PC-3 (cell line): ENCODE results near the gene PIGO. TPM values are rescaled to one million over a fixed set of nuclear protein-coding genes. Genes with fewer than 3 reads are reported as not detected.

Experiments used
- ATAC-seq: fragments of 200-7000 bp; cut with Tn5 transposase; 2 replicates; pipeline ENCODE4 v1.9.1; 2020; ENCODE audit warnings: mild to moderate bottlenecking, moderate library complexity
- BruUV-seq: library from RNA; stranded (reverse); fragments of 400-500 nt; replicated peaks from 2 replicates; lab custom pipeline; 2021; lab: Mats Ljungman, UMichigan
- CTCF ChIA-PET: fragments of 300-600 bp; sonication (Branson Sonifier 250); formaldehyde crosslinking; loops from one replicate; lab custom pipeline; 2022; ENCODE audit warnings: antibody characterized with exemption; lab: Charles Lee
- POLR2A ChIA-PET: fragments of 300-600 bp; sonication (Branson Sonifier 250); formaldehyde crosslinking; loops from one replicate; lab custom pipeline; 2022; ENCODE audit warnings: antibody characterized with exemption; ENCODE audit not compliant: unreplicated experiment; lab: Charles Lee
- DNase-seq: peaks from one replicate; pipeline ENCODE4 v3.0.0-alpha.2; 2015
- H2AFZ ChIP-seq: fragments of 300-600 bp; sonication (generic); 2 replicates; pipeline ENCODE4 v1.6.0; 2016; ENCODE audit warnings: antibody characterized with exemption, low read length
- H3F3A ChIP-seq: fragments of 300-600 bp; sonication (generic); one replicate; pipeline ENCODE4 v1.6.0; 2017; ENCODE audit warnings: antibody characterized with exemption, low read length, control low read depth, mild to moderate bottlenecking; ENCODE audit not compliant: unreplicated experiment
- H3K27ac ChIP-seq: fragments of 300-600 bp; sonication (generic); 2 replicates; pipeline ENCODE4 v1.5.1; 2016; ENCODE audit warnings: mild to moderate bottlenecking, low read length
- H3K27me3 ChIP-seq: fragments of 300-600 bp; sonication (generic); 2 replicates; pipeline ENCODE4 v1.6.1; 2016; ENCODE audit warnings: low read length, mixed read lengths
- H3K36me3 ChIP-seq: fragments of 300-600 bp; sonication (generic); 2 replicates; pipeline ENCODE4 v1.6.1; 2016; ENCODE audit warnings: low read depth, mixed run types, low read length, mixed read lengths
- H3K4me1 ChIP-seq: fragments of 300-600 bp; sonication (generic); 2 replicates; pipeline ENCODE4 v1.5.1; 2016; ENCODE audit warnings: low read length; ENCODE audit not compliant: insufficient read depth
- H3K4me2 ChIP-seq: fragments of 300-600 bp; sonication (generic); 2 replicates; pipeline ENCODE4 v1.6.0; 2016; ENCODE audit warnings: low read length
- H3K4me3 ChIP-seq: fragments of 300-600 bp; sonication (generic); 2 replicates; pipeline ENCODE4 v1.5.1; 2016; ENCODE audit warnings: mild to moderate bottlenecking, low read length, mixed read lengths
- H3K79me2 ChIP-seq: fragments of 300-600 bp; sonication (generic); 2 replicates; pipeline ENCODE4 v1.6.1; 2017; ENCODE audit warnings: low read length, mixed read lengths
- H3K9ac ChIP-seq: fragments of 300-600 bp; sonication (generic); 2 replicates; pipeline ENCODE4 v1.6.0; 2016; ENCODE audit warnings: mild to moderate bottlenecking, low read length
- H3K9me2 ChIP-seq: fragments of 300-600 bp; sonication (generic); replicated peaks from 2 replicates; pipeline ENCODE4 v1.6.1; 2016; ENCODE audit warnings: mixed run types, low read length, mixed read lengths
- H3K9me3 ChIP-seq: fragments of 300-600 bp; sonication (generic); 2 replicates; pipeline ENCODE4 v1.6.1; 2016; ENCODE audit warnings: low read length, mixed read lengths
- H4K20me1 ChIP-seq: fragments of 300-600 bp; sonication (generic); 2 replicates; pipeline ENCODE4 v1.6.1; 2016; ENCODE audit warnings: low read length, mixed read lengths
- CTCF ChIP-seq: fragments of 300-600 bp; sonication (generic); conservative IDR thresholded peaks from 2 replicates; pipeline ENCODE4 v1.5.1; 2017; ENCODE audit warnings: antibody characterized with exemption, low read depth, mild to moderate bottlenecking, low read length
- EZH2 ChIP-seq: fragments of 300-600 bp; sonication (generic); IDR thresholded peaks from one replicate; pipeline ENCODE4 v1.6.1; 2017; ENCODE audit warnings: antibody characterized with exemption, mild to moderate bottlenecking, low read length; ENCODE audit not compliant: unreplicated experiment
- EZH2phosphoT487 ChIP-seq: fragments of 300-600 bp; sonication (generic); IDR thresholded peaks from 2 replicates; pipeline ENCODE4 v1.6.1; 2018; ENCODE audit warnings: mild to moderate bottlenecking, antibody characterized with exemption, low read length, borderline replicate concordance
- intact Hi-C: fragments of 100-400 bp; cut with micrococcal nuclease; formaldehyde crosslinking; loops from 2 replicates; pipeline ENCODE4 v1.9.0; 2023
- total RNA-seq: library from RNA; depleted of rRNA; stranded (reverse); fragments of >200 nt; gene quantifications from 2 replicates; pipeline ENCODE4 v1.2.3, GENCODE V29; 2014

PIGO gene
- total RNA-seq, 1 experiment from 2014 or later = 18.2 TPM

- Histone ChIP-seq H3K9me2 (no peaks in the 10 kb centered on the region), H3K9ac (peak within 1 kb of the TSS; percentile 54), H3K79me2 (no peaks in the 10 kb centered on the region), H2AFZ (peak within 1 kb of the TSS; percentile 93), H3K9me3 (no peaks in the 10 kb centered on the region), H3K27me3 (no peaks in the 10 kb centered on the region), H3K4me2 (peak within 1 kb of the TSS; percentile 99), H4K20me1 (no peaks in the 10 kb centered on the region), H3K4me3 (peak within 1 kb of the TSS; percentile 83), H3K27ac (peak within 1 kb of the TSS; percentile 39), H3K36me3 (no peaks in the 10 kb centered on the region; the same call in 1 of the 2 replicates), H3F3A (no peaks in the 10 kb centered on the region), H3K4me1 (peaks cover 36% of the 10 kb centered on the region)
- no TSS peak for BruUV-seq
- TF ChIP-seq EZH2 = no peak
- no peak for TF ChIP-seq EZH2phosphoT487
- TF ChIP-seq CTCF = no peak
- peak; percentile 89 for DNase-seq
- CTCF ChIA-PET = interaction anchor here (0.6 to 1.7 kb wide), 4 partner anchors 13 to 269 kb away, joined by 3 to 13 read pairs (median 9); partner anchors contain the start of genes STOML2 and UNC13B
- intact Hi-C loops = loop anchor here (1.0 to 5.0 kb wide), 5 partner anchors 46 to 436 kb away; partner anchors contain the start of gene UNC13B
- ATAC-seq = peak; percentile 51
- POLR2A ChIA-PET = interaction anchor here (0.6 kb wide), 1 partner anchor 134 kb away, joined by 7 read pairs; no protein-coding TSS in a partner anchor
Measured at GRCh38 chr9:35115680-35116538, 19.5 kb upstream of the PIGO start, which contains the start of gene ATOSB. ATOSB (minus strand) TSS chr9:35115862; CDS start chr9:35108274, 7,588 bp downstream.

GRCh38 chr9:35114840-35115628, 18.6 kb upstream of the PIGO start:
- TSS peak; percentile 42 for BruUV-seq
- DNase-seq = peak; percentile 27
- H3F3A ChIP-seq = no peaks in the 10 kb centered on the region
- no peaks in the 10 kb centered on the region for H3K9me2 ChIP-seq
- H3K4me2 ChIP-seq = peak overlapping the region; percentile 99
- H3K36me3 ChIP-seq = no peaks in the 10 kb centered on the region; the same call in 1 of the 2 replicates
- ChIA-PET POLR2A (interaction anchor here (0.6 to 0.8 kb wide), 2 partner anchors 133 to 617 kb away, joined by 4 to 7 read pairs; partner anchors contain the start of gene CREB3), CTCF (interaction anchor here (0.6 to 1.7 kb wide), 4 partner anchors 12 to 270 kb away, joined by 3 to 13 read pairs (median 9); partner anchors contain the start of genes STOML2 and UNC13B)
- no peaks in the 10 kb centered on the region for H3K9me3 ChIP-seq
- peak overlapping the region; percentile 83 for H3K4me3 ChIP-seq
- intact Hi-C loops = loop anchor here (5.0 kb wide), 2 partner anchors 67 to 437 kb away; no protein-coding TSS in a partner anchor
- no peaks in the 10 kb centered on the region for H3K27me3 ChIP-seq
- H3K4me1 ChIP-seq = peaks cover 45% of the 10 kb centered on the region
- TF ChIP-seq CTCF (no peak), EZH2phosphoT487 (no peak), EZH2 (no peak)
- peak overlapping the region; percentile 93 for H2AFZ ChIP-seq
- H4K20me1 ChIP-seq = no peaks in the 10 kb centered on the region
- H3K9ac ChIP-seq = peak overlapping the region; percentile 28
- H3K79me2 ChIP-seq = no peaks in the 10 kb centered on the region
- ATAC-seq = no peak
- peak overlapping the region; percentile 39 for H3K27ac ChIP-seq
